K562 (cell line): ENCODE results near the gene PTPRE.

ENCODE experiments used
- CBX5 ChIP-seq: IDR thresholded peaks from 2 replicates; pipeline ENCODE4 v1.6.1; 2014; ENCODE audit warnings: low read depth, borderline replicate concordance
- CGGBP1 ChIP-seq: fragments of 250-450 bp; sonication (Bioruptor Pico); IDR thresholded peaks from 2 replicates; pipeline ENCODE4 v1.9.0; 2021; ENCODE audit warnings: mild to moderate bottlenecking
- CREB3 ChIP-seq: fragments of 450-650 bp; conservative IDR thresholded peaks from 2 replicates; pipeline ENCODE4 v1.6.1; 2016; ENCODE audit warnings: missing genetic modification characterization, low read depth, mild to moderate bottlenecking, missing compliant biosample characterization, moderate library complexity
- CTCF ChIP-seq, 3 experiments: IDR thresholded peaks in 2 of 3; conservative IDR thresholded peaks in 1 of 3; 2 replicates each; pipeline ENCODE4 v1.5.1; 2011 to 2012; ENCODE audit warnings: low read length in 3 of 3, mild to moderate bottlenecking in 3 of 3, control low read depth in 2 of 3, improper control_type of control experiment in 1 of 3, inconsistent platforms in 1 of 3, low read depth in 1 of 3, mixed read lengths in 1 of 3, moderate library complexity in 1 of 3; ENCODE audit not compliant: insufficient read depth in 2 of 3
- E2F4 ChIP-seq: sonication (generic); formaldehyde crosslinking; IDR thresholded peaks from 2 replicates; pipeline ENCODE4 v1.8.0; 2022; ENCODE audit warnings: mild to moderate bottlenecking, low read depth, missing genetic modification reagents
- EWSR1 ChIP-seq: fragments of 450-650 bp; IDR thresholded peaks from 2 replicates; pipeline ENCODE4 v1.6.1; 2018; ENCODE audit warnings: borderline replicate concordance, mild to moderate bottlenecking, low read depth, moderate library complexity; ENCODE audit not compliant: partially characterized antibody
- FOSL1 ChIP-seq: fragments of 200-800 bp; sonication (Bioruptor generic); conservative IDR thresholded peaks from 2 replicates; pipeline ENCODE4 v1.6.1; 2016; ENCODE audit warnings: missing genetic modification characterization, missing compliant biosample characterization
- KDM1A ChIP-seq, 2 experiments: fragments of 450-650 bp; IDR thresholded peaks; 2 replicates each; pipeline ENCODE4 v1.6.1; 2016; ENCODE audit warnings: mild to moderate bottlenecking in 2 of 2
- POLR2A ChIP-seq: fragments of 450-650 bp; conservative IDR thresholded peaks from 2 replicates; pipeline ENCODE4 v1.6.1; 2016
- POLR2AphosphoS5 ChIP-seq: IDR thresholded peaks from 2 replicates; pipeline ENCODE4 v1.6.1; 2011; ENCODE audit warnings: mild to moderate bottlenecking, low read depth, low read length, moderate library complexity; ENCODE audit not compliant: control insufficient read depth, insufficient read depth
- REST ChIP-seq, 2 experiments: fragments of 450-650 bp; formaldehyde crosslinking in 1 of 2; IDR thresholded peaks; 2 replicates each; pipeline versions ENCODE4 v1.4.0 to v1.6.1; 2014 to 2020; ENCODE audit warnings: mild to moderate bottlenecking in 2 of 2, borderline replicate concordance in 1 of 2, low read depth in 1 of 2
- RNF219 ChIP-seq: fragments of 250-450 bp; sonication (Bioruptor Pico); IDR thresholded peaks from 2 replicates; pipeline ENCODE4 v1.5.0; 2022; ENCODE audit warnings: mild to moderate bottlenecking
- TCF7L2 ChIP-seq: fragments of 150-350 bp; IDR thresholded peaks from 2 replicates; pipeline ENCODE4 v1.6.1; 2016; ENCODE audit warnings: low read depth, mild to moderate bottlenecking, low read length, moderate library complexity

- TF ChIP-seq POLR2A, result no peak
- TF ChIP-seq EWSR1, result no peak
- no peak for TF ChIP-seq CBX5
- TF ChIP-seq TCF7L2, result no peak
- no peak for TF ChIP-seq CTCF (IDR thresholded peaks at IDR 0.05 in 2 of 3, conservative IDR thresholded peaks at IDR 0.05 in 1 of 3; ENCODE audit: insufficient read depth in 2 of 3, low read depth in 1 of 3, low read length in 3 of 3)
- TF ChIP-seq FOSL1 (tag), result no peak
- TF ChIP-seq KDM1A (IDR thresholded peaks at IDR 0.05), result no peak
- TF ChIP-seq RNF219 (CRISPR knock-in tag), result no peak
- no peak for TF ChIP-seq E2F4 (CRISPR knock-in tag)
- TF ChIP-seq CREB3 (tag), result no peak
- no peak for TF ChIP-seq POLR2AphosphoS5
- TF ChIP-seq REST (IDR thresholded peaks at IDR 0.05; ENCODE audit: borderline replicate concordance), result no peak
- no peak for TF ChIP-seq REST (CRISPR knock-in tag; IDR thresholded peaks at IDR 0.05; ENCODE audit: low read depth)
- no peak for TF ChIP-seq CGGBP1 (CRISPR knock-in tag)
Measured at GRCh38 chr10:128045833-128046120, 138.9 kb downstream of the PTPRE start.
